ELR (cell line): ENCODE data around the gene IGSF6.
"Not testable (repeated sequence)": the region's sequence is repeated elsewhere in the genome, so short reads cannot be mapped to it uniquely, and the experiment has no call there.

Source experiments
- DNase-seq: peaks from one replicate; pipeline ENCODE4 v3.0.0-alpha.2; 2015; ENCODE audit warnings: low read depth

Gene IGSF6, protein sequence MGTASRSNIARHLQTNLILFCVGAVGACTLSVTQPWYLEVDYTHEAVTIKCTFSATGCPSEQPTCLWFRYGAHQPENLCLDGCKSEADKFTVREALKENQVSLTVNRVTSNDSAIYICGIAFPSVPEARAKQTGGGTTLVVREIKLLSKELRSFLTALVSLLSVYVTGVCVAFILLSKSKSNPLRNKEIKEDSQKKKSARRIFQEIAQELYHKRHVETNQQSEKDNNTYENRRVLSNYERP

DNA sequence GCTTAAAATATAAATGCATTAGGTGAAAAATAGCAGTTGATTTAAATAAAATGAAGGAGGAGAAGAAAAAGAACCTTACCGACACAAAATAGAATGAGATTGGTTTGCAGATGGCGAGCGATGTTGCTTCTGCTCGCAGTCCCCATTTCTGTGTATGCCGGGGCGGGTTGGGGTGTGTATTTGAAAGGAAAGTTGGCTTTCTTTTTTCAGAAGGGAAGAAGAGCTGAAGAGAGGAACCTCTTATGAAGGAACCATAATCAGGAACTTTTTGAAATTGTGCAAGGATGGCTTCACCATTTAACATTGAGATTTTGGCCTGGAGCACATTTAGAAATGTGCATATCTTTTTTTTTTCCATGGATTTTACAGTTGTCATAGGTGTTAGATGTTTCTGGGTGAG lies at the start of gene IGSF6:
TSS of gene IGSF6 (minus strand) at position 156 of the 400 bp plus-strand sequence. CDS start at position 146, 10 bp downstream.
- no peak for DNase-seq

DNA sequence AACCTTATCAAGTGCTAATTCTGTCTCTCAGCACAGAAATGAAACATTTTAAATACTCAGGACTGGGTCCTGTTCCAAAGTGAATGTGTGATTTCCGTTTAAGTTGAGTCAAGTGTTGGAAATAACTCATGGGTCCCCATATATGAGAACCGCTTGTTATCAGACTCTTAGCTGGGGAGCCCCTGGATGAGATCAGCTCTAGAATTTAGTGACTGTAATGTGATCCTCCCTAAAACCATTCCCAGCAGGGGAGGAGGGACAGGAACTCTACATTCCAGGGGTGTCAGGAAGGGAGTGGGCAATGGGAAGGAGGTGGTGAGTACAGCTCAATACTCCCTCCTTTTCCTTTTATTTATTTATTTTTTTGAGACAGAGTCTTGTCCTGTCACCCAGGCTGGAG lies 48.9 kb upstream of the IGSF6 start:
- DNase-seq = no peak

DNA sequence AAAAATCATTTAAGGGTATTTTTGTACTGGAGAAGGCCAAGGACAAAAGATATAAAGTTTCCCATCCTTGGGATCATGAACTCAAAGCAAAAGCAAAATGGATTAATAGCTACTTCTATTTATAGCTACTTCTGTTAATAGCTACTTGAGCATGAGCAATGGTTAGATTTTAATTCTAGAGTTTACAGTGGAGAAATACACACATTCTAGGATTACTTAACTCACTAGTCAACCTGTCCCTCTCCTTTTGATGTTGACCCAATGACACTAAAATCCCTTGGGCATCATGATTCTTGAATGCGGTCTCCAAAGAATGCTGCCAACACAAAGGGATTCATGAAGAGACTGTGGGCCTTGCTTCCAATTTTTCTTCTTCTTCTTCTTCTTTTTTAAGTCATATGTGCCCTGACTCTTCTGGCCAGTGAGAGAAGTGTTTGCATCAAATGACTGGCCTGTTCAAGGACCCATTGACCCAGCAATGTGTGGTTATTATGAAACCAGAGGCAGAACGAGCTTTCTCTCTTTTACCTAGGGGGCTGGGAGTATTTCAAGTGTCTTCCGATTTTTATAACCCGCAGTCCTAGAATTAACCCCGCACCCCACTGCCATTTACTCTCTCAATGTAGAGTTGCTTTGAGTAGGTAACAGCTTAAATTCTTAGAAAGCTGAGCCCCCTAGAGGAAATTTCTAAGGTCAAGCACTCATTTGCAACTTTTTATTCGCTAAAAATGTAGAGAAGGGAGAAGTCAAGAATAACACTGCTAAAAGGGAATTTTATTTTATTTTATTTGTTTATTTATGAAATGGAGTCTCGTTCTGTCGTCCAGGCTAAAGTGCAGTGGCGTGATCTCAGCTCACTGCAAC lies 46.0 kb upstream of the IGSF6 start:
- no peak for DNase-seq

DNA sequence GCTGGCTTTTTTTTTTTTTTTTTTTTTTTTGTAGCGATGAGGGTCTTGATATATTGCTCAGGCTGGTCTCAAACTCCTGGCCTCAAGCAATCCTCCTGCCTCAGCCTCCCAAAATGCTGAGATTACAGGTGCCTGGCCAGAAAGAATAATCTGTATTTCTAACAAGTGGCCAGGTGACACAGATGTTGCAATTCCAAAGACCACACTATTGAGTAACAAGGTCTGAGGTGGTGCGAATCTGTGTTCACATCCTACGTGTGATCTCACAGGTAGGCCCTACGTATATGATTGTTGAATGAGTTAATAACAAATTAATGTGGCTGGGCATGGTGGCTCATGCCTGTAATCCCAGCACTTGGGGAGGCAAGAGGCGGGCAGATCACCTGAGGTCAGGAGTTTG lies 44.6 kb upstream of the IGSF6 start:
- no peak for DNase-seq

DNA sequence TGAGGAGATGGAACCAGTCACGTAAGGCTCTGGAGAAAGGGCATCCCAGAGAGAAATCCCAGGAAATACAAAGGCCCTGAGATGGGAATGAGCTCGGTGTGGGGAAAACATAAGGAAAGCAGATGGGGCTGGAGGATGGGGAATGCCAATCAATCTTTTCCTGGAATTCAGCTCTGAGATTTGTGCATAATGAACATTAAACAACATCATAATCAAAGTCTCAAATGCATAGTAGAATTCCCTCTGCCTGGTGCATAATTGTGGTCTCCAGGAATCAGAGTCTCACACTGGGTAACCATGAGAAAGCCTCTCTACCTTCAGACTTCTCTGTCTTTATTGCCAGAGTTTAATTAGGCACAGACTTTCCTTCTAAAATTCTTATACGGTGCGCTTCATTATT lies 42.2 kb upstream of the IGSF6 start:
- DNase-seq = no peak

DNA sequence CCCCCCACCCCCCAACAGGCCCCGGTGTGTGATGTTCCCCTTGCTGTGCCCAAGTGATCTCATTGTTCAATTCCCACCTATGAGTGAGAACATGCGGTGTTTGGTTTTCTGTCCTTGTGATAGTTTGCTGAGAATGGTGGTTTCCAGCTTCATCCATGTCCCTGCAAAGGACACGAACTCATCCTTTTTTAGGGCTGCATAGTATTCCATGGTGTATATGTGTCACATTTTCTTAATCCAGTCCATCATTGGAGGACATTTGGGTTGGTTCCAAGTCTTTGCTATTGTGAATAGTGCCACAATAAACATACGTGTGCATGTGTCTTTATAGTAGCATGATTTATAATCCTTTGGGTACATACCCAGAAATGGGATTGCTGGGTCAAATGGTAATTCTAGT lies 38.6 kb upstream of the IGSF6 start:
- not testable (repeated sequence) for DNase-seq

DNA sequence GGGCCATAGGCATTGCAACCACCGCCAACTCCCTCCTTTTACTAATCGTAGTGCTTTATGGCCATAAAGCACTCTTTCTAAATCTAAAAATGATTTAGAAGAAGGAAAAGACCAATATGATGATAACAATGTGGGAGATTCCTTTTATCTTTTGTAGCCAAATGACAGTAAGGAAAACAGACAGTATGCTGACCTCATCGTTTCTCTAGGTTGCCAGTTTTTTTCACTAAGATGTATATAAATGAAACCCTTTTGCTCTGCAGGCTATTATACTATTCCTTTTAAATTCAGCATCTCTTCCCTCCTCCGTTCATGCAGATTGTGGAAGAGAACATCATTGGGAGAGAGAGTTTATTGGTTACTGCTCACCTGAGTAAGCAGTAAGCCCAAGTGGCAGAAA lies 36.7 kb upstream of the IGSF6 start:
- no peak for DNase-seq

DNA sequence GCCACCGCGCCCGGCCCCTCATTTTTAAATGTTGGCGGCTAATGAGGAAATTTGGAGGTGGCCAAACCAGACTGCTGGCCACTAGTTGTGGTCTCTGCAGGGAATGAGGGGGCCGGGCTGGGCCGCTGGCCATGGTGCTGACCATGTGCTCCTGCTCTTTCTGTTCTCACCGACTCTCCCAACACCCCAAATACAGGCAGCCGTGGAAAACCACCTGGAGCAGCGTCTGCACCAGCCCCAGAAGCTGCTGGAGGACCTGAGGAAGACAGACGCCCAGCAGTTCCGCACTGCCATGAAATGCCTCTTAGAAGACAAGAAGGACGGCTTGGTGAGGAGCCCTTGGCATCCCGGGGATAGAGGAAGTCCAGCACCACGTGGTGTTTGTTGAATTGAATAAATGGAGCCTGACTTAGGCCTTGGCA lies 32.6 kb upstream of the IGSF6 start:
- DNase-seq = no peak

DNA sequence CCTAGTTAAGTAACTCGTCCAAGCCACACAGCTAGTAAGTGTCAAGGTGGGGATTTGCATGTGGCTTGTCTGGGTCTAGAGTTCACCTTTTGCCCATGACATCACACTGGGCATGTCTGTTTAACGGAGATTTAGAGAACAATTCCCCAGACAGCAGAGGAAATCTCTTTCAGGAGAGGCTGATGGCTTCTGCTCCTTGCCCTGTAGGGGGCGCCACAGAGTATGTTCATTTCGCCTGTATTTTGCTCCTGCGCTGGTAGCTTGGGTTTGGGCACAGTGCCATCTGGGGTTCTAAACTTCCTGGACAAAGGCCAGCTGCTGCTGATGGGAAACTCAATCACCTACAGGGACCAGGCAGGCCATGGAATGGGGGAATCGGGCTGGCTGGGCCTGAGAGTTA lies 31.8 kb upstream of the IGSF6 start:
- peak; percentile 23 for DNase-seq

DNA sequence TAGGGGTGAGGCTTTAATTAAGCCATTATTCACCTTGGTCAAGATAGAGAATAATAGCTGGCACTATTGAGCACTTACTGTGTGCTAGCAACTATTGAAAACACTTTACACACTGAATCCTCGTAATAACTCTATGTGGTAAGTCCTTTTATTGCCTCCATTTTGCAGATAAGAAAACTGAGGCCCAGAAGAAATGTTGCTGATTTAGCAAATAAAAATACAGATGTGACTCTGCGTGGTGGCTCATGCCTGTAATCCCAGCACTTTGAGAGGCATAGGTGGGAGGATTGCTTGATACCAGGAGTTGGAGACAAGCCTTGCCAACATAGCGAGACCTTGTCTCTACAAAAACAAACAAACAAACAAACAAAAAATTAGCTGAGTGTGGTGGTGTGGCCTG lies 30.8 kb upstream of the IGSF6 start:
- no peak for DNase-seq

DNA sequence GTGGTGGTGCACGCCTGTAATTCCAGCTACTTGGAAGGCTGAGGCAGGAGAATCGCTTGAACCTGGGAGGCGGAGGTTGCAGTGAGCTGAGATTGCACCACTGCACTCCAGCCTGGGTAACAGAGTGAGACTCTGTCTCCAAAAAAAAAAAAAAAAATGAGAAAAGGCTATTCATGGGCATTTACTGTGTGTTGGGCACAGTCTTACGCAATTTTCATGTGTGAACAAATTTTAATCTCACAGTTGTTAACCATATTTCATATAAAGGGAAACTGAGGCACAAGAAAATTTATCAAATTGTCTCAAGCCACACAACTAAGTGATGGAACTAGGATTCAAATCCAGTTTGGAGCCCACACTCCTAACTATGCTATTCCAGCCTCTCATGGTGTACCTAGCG lies 28.3 kb upstream of the IGSF6 start:
- DNase-seq = not testable (repeated sequence)

DNA sequence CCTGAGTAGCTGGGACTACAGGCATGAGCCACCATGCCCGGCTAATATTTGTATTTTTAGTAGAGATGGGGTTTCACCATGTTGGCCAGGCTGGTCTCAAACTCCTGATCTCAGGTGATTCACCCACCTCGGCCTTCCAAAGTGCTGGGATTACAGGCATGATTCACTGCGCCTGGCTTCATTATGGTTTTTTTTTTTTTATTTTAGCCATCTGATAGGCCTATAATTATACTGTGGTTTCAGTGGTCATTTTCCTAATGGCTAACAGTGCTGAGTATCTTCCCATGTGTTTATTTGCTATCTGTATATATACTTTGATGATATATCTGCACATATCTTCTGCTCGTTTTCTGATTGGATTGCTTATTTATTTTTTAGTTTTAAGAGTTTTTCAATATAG lies 22.0 kb upstream of the IGSF6 start:
- peak; percentile 58 for DNase-seq

DNA sequence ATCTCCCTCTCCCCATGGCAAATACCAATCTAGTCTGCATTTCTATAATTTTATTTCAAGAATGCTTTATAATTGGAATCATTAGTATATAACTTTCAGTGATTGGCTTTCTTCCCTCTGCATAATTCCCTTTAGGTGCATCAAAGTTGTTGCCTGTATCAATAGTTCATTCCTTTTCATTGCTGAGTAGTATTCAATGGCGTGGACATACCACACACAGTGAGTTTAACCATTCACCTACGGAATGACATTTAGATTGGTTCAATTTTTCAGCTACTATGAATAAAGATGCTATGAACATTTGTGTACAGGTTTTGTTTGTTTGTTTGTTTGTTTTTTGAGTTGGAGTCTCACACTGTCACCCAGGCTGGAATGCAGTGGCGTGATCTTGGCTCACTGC lies 21.1 kb upstream of the IGSF6 start:
- no peak for DNase-seq

DNA sequence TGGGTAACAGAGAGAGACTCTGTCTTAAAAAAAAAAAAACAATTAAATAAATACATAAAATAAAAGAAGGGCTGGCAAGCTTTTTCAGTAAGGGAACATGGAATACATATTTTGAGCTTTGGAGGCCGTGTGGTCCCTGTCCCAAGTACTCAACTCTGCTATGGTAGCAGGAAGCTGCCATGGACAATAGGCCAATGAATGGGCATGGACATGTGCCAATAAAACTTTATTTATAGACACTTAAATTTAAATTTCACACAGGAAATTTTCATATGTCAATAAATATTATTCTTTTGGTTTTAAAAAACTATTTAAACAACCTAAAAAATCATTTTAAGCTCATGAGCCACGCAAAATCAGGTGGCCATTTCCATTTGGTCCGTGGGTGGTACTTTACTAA lies 15.2 kb upstream of the IGSF6 start:
- DNase-seq = no peak

DNA sequence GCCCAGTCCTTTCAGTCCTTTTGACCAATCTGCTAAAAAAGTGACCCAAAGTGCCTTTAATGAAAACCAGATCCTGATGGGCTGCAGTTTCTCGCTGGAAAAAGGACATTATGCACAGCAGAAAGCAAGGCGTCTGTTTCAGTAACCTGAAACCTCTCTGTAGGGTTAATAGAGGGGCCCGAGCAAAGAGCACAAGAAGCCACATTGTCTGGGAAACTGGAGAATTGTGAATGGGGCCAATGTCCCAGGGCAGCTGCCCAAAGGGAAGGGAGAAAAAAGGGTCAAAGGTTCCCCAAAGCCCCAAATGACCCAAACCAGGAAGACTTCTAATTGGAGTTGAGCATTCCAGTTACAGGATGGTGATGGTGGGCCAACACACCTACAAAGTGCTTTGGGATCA lies 14.4 kb upstream of the IGSF6 start:
- no peak for DNase-seq

DNA sequence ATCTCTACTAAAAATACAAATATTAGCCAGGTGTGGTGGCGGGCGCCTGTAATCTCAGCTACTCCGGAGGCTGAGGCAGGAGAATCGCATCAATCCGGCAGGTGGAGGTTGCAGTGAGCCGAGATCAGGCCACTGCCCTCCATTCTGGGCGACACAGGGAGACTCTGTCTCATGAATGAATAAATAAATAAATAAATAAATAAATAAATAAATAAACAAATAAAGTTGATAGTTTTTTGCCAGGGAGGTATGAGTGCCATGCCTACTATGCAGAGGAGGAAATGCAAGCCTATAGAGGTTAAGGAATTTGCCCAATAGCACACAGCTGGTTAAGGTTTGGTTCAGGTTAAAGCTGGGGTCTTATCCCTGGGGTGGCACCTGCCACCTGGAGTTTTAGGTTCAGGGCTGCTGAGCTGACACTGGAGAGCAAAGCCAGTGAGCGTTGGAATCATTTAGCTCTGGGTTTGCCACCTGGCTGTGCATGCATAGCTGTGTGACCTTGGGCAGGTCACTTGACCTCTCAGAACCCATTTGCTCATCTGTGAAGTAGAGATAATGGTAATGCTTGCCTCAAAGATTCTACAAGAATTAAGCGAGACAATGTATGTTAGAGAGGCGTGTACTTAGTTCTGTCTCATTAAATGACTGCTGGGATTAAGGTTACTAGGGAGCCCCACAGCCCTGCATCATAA lies 12.5 kb upstream of the IGSF6 start:
- DNase-seq = no peak

DNA sequence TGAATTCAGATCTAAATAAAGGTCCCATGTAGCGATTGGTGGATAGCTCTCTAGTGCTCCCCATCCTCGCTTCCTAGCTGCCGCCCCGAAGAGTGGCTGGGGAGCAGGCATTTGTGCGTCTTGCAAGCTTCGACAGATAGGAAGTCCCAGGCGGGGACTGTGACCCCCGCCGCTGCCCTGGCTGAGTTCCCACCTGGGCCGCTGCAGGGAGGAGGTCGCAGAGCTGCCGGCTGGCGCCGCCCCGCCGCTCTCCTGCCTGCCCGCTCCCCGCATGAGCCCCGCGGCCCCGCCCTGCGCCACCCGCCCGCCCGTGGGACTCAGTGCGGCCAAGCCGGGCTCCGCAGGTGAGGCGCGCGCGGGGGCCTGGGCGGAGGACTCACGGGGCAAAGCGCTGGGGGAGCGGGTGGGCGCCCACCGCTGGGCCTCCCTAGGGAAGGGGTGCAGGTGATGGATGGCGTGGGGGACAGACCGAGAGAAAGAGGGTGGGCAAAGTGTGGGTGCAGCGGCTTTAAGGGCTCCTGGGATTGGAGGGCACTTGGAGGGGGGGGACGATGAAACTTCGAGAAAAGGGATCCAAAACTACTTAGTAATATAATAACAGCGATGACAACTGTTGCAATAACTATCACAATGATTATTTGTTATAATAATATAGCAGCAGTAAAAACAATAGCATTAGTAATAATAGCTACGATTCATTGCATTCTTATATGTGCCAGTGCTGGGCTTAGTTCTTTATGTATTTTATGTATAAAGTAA lies 11.7 kb upstream of the IGSF6 start, which contains the start of gene OTOA:
TSS of gene OTOA (plus strand) at position 80 of the 759 bp plus-strand sequence. CDS start 14,547 bp downstream, outside the sequence.
- no peak for DNase-seq

DNA sequence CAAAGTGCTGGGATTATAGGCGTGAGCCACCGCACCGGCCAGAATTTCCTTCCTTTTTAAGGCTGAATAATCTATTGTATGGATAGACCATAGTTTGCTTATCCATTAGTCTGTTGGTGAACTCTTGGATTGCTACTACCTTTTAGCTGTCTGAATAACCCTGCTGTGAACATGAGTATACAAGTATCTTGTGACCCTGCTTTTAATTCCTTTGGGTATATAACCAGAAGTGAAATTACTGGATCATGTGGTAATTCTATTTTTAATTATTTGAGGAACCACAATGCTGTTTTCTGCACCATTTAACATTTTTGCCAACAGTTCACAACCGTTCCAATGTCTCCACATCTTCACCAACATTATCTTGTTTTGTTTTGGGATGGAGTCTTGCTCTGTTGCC lies 6.7 kb upstream of the IGSF6 start:
- DNase-seq = no peak

DNA sequence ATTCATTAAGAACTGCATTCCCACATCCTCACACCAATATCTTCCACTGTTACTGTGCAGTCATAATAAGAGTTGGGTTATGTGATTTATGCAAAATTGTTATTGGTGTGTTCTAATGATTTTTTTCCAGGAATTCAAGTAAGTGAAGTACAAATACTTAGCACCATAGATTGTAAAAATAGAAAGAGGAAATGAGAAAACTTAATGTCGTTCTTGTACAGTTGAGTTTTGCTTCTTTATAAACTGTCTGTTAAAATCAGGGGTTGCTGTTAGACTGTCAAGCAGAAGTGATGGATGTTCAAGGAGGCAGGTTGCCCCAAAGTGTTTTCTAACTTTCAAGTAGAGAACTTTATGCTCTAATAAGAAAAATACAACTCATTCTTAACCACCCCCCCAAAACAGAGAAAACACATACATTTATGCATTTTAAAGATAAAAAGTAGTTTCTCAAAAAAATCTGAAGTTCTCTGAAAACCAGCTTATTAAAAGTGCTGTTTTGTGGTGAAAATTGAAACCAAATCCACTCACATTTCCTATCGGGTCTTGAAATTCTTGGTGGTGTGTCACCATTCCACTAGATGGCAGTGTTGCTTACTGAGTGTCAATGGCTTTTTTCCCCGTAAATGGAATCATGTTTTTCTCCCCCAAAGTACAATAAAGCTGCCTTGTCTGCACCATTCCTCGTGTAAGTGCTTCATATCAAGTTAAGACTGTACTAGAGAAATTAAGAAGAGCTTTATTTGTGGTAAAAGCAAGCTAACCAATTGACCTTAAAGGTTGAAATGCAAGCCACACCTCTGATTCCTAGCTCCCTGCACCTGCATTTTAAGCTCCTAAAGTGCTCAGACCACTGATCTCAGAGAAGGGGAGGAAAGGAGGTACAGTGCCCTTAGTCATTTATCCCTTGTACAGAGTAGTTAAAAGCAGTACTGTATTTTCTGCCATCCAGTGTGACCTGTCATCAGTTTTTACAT lies 4.7 kb upstream of the IGSF6 start:
- DNase-seq = peak; percentile 66

DNA sequence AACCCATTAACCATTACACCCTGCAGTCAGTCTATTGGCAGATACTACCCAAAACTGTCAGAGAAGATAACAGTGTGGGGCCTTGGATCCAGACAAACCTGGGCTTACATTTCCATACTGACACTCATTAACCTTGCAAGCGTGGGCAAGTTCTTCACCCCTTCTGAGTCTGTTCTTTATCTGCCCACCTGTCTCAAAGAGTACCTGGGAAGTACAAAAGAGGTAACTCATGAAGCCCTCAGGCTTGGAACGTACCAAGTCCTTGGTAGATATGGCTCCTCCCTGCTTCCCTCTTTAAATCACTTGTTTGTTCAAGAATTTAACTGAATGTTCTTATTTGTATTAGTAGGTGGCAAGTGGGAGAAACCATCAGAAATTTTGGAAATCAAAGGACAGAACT lies 2.5 kb upstream of the IGSF6 start:
- no peak for DNase-seq

DNA sequence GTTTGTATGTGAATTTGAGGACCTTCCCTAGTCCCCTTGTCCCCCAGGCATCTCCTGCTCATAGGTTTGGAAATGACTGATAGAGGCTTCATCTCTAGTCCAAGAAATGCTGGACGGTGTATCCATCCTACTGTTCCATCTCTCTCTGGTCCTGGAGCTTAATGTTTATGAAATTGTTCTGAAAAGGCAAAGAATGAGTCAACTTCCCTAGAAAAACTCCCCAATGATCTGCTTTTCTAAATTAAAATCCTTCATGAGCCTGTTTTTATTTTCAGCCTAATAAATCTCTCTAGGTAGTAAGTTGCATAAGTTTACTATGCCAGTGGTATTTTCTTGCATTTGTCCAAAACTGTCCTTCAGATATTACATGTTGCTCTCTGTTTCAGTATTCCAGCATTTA lies 2.1 kb upstream of the IGSF6 start:
- no peak for DNase-seq
